Liver (tissue), 9 donors: ENCODE results near the gene RELL2. TPM values are rescaled to one million over a fixed set of nuclear protein-coding genes. Genes with fewer than 3 reads are reported as not detected.

Source experiments
- DNase-seq: peaks from one replicate; pipeline ENCODE4 v3.0.0-alpha.2; 2017; ENCODE audit warnings: low spot score
- H3K27ac ChIP-seq, 2 donors: one replicate each; pipeline ENCODE4 v1.7.0; 2013; ENCODE audit warnings: inconsistent platforms in 2 of 2, low read length in 2 of 2, control low read depth in 1 of 2, low read depth in 1 of 2, mild to moderate bottlenecking in 1 of 2
- H3K27me3 ChIP-seq, 4 donors: one replicate each; pipeline versions ENCODE4 v1.6.1 to v1.7.0; 2013; ENCODE audit warnings: low read length in 3 of 4, inconsistent platforms in 1 of 4, mild to moderate bottlenecking in 1 of 4, moderate library complexity in 1 of 4; ENCODE audit not compliant: control insufficient read depth in 4 of 4, insufficient read depth in 4 of 4
- H3K36me3 ChIP-seq, 4 donors: one replicate each; pipeline versions ENCODE4 v1.6.1 to v1.7.0; 2013; ENCODE audit warnings: low read length in 3 of 4, mild to moderate bottlenecking in 3 of 4, low read depth in 1 of 4, moderate library complexity in 1 of 4; ENCODE audit not compliant: control insufficient read depth in 4 of 4, insufficient read depth in 3 of 4
- H3K4me1 ChIP-seq, 4 donors: one replicate each; pipeline versions ENCODE4 v1.6.1 to v1.7.0; 2013; ENCODE audit warnings: low read length in 3 of 4, mild to moderate bottlenecking in 3 of 4, moderate library complexity in 1 of 4; ENCODE audit not compliant: control insufficient read depth in 4 of 4, insufficient read depth in 4 of 4
- H3K4me3 ChIP-seq, 3 donors: one replicate each; pipeline versions ENCODE4 v1.6.1 to v1.7.0; 2013; ENCODE audit warnings: low read length in 3 of 3, control low read depth in 1 of 3, low read depth in 1 of 3, mild to moderate bottlenecking in 1 of 3
- H3K9ac ChIP-seq, 2 donors: one replicate each; pipeline ENCODE4 v1.7.0; 2013; ENCODE audit warnings: low read length in 2 of 2, mild to moderate bottlenecking in 2 of 2, moderate library complexity in 2 of 2, control low read depth in 1 of 2, low read depth in 1 of 2
- H3K9me3 ChIP-seq, 4 donors: one replicate each; pipeline versions ENCODE4 v1.6.1 to v1.7.0; 2013; ENCODE audit warnings: low read length in 3 of 4; ENCODE audit not compliant: control insufficient read depth in 4 of 4
- ATF3 ChIP-seq: IDR thresholded peaks from 2 replicates; pipeline ENCODE4 v1.6.1; 2016; ENCODE audit warnings: antibody characterized with exemption
- CTCF ChIP-seq: fragments of 150-350 bp; IDR thresholded peaks from 2 replicates; pipeline ENCODE4 v1.5.1; 2017; ENCODE audit warnings: improper control_type of control experiment, low read depth, low read length; ENCODE audit not compliant: missing input control
- EGR1 ChIP-seq, 2 donors: IDR thresholded peaks; 2 replicates each; pipeline ENCODE4 v1.6.1; 2016 to 2018; ENCODE audit warnings: antibody characterized with exemption in 2 of 2, low read depth in 2 of 2
- HNF4A ChIP-seq, 2 donors: conservative IDR thresholded peaks; 2 replicates each; pipeline ENCODE4 v1.6.1; 2016; ENCODE audit warnings: antibody characterized with exemption in 2 of 2, mild to moderate bottlenecking in 2 of 2
- HNF4G ChIP-seq: IDR thresholded peaks from 2 replicates; pipeline ENCODE4 v1.6.1; 2016; ENCODE audit warnings: antibody characterized with exemption
- NR2F2 ChIP-seq: IDR thresholded peaks from 2 replicates; pipeline ENCODE4 v1.6.1; 2016; ENCODE audit warnings: antibody characterized with exemption
- RAD21 ChIP-seq, 2 donors: IDR thresholded peaks; 2 replicates each; pipeline ENCODE4 v1.6.1; 2016; ENCODE audit warnings: antibody characterized with exemption in 2 of 2, mild to moderate bottlenecking in 2 of 2
- REST ChIP-seq: IDR thresholded peaks from 2 replicates; pipeline ENCODE4 v1.6.1; 2016; ENCODE audit warnings: antibody characterized with exemption, mild to moderate bottlenecking
- RXRA ChIP-seq, 2 donors: IDR thresholded peaks; 2 replicates each; pipeline ENCODE4 v1.6.1; 2017 to 2018; ENCODE audit warnings: antibody characterized with exemption in 2 of 2, mild to moderate bottlenecking in 1 of 2
- SP1 ChIP-seq: IDR thresholded peaks from 2 replicates; pipeline ENCODE4 v1.6.1; 2018; ENCODE audit warnings: antibody characterized with exemption, mild to moderate bottlenecking
- YY1 ChIP-seq: IDR thresholded peaks from 2 replicates; pipeline ENCODE4 v1.6.1; 2016; ENCODE audit warnings: antibody characterized with exemption, mild to moderate bottlenecking
- WGBS: extraction: QIAGEN DNeasy Blood & Tissue Kit; methylation state at CpG from one replicate; pipeline ENCODE4 v1.1.7; 2013; 5-methylcytosine and 5-hydroxymethylcytosine counted together
- polyA plus RNA-seq, 2 donors: library from polyadenylated mRNA; stranded (reverse) in 1 of 2; unstranded in 1 of 2; fragments of 200-250 nt in 1 of 2; fragments of >200 nt in 1 of 2; fragmentation: Nextera tagmentation in 1 of 2; extraction: Ambion mirVana in 1 of 2; gene quantifications; one replicate each; pipeline versions ENCODE4 v1.2.1 to v1.2.3, GENCODE V29; 2013 to 2015
- total RNA-seq, 2 donors: library from RNA; depleted of rRNA; stranded (reverse); fragments of >200 nt; gene quantifications; one replicate each; pipeline ENCODE4 v1.2.3, GENCODE V29; 2014
- donor health status: healthy.
- donor health status: healthy.
- donor health status: healthy.
- donor health status: healthy.
- donor health status: healthy.

Gene RELL2
- total and polyA plus RNA-seq, 4 donors = 0.47 to 1.3 (median 0.88) TPM

GRCh38 chr5:141650851-141651727 lies 14.3 kb downstream of the RELL2 start, which contains the start of gene FCHSD1:
Gene FCHSD1 (minus strand): TSS chr5:141651418. CDS start chr5:141651368, 50 bp downstream.
- peak; percentile 99 for DNase-seq
- H3K36me3 ChIP-seq = no peaks in the 10 kb centered on the region
- WGBS = 8% methylated on average over 50 of the region's 50 CpGs
- TF ChIP-seq RXRA (IDR thresholded peaks at IDR 0.05) (no peak), ATF3 (no peak), HNF4A (conservative IDR thresholded peaks at IDR 0.05) (peak in 1 of 2 donors; percentile 23), HNF4G (no peak), EGR1 (IDR thresholded peaks at IDR 0.05; ENCODE audit: low read depth in 2 of 2) (peak; percentile 22 to 49)
- peak within 1 kb of the TSS in 1 of 2 donors; percentile 44 for H3K9ac ChIP-seq
- peak within 1 kb of the TSS in 2 of 3 donors; percentile 66 to 67 for H3K4me3 ChIP-seq
- H3K4me1 ChIP-seq = peaks cover 0 to 4% (median 1%) of the 10 kb centered on the region in 4 donors
- H3K27ac ChIP-seq = no peak within 1 kb of the TSS
- H3K9me3 ChIP-seq = no peaks in the 10 kb centered on the region
- H3K27me3 ChIP-seq = no peaks in the 10 kb centered on the region

- no peaks in the 10 kb centered on the region for H3K9me3 ChIP-seq
These were observed 14.9 kb downstream of the RELL2 start for GRCh38 chr5:141651728-141652105.

More at GRCh38 chr5:141651728-141652105, 14.9 kb downstream of the RELL2 start:
- TF ChIP-seq HNF4A (conservative IDR thresholded peaks at IDR 0.05) = no peak
- TF ChIP-seq EGR1 (IDR thresholded peaks at IDR 0.05; ENCODE audit: low read depth in 2 of 2) = no peak
- TF ChIP-seq CTCF = no peak
- TF ChIP-seq REST = no peak
- TF ChIP-seq RAD21 (IDR thresholded peaks at IDR 0.05) = no peak
- no peak for TF ChIP-seq YY1
- no peak for TF ChIP-seq SP1
- TF ChIP-seq NR2F2 = no peak
- TF ChIP-seq RXRA (IDR thresholded peaks at IDR 0.05) = no peak
- H3K4me3 ChIP-seq = peak overlapping the region in 2 of 3 donors; percentile 27 to 66
- WGBS = 71% methylated on average over 9 of the region's 9 CpGs
- no peaks in the 10 kb centered on the region for H3K36me3 ChIP-seq
- H3K9ac ChIP-seq = peak overlapping the region in 1 of 2 donors; percentile 44
- H3K27me3 ChIP-seq = no peaks in the 10 kb centered on the region
- no peak for DNase-seq
- peaks cover 0 to 4% (median 1%) of the 10 kb centered on the region in 4 donors for H3K4me1 ChIP-seq
- H3K27ac ChIP-seq = no peak overlapping the region
